IPS-15b (cell line): Measurements from ENCODE around the gene SGMS1.

Experiments
- H3K27me3 ChIP-seq: one replicate; pipeline ENCODE4 v1.6.1; 2013; ENCODE audit warnings: low read length; ENCODE audit not compliant: control insufficient read depth, insufficient read depth
- H3K36me3 ChIP-seq: one replicate; pipeline ENCODE4 v1.6.1; 2013; ENCODE audit warnings: low read length; ENCODE audit not compliant: control insufficient read depth, insufficient read depth
- H3K4me1 ChIP-seq: one replicate; pipeline ENCODE4 v1.6.1; 2013; ENCODE audit warnings: mild to moderate bottlenecking, low read length; ENCODE audit not compliant: control insufficient read depth, insufficient read depth
- H3K4me3 ChIP-seq: one replicate; pipeline ENCODE4 v1.5.1; 2013; ENCODE audit warnings: low read depth, low read length
- H3K9ac ChIP-seq: one replicate; pipeline ENCODE4 v1.6.1; 2013; ENCODE audit warnings: low read depth, mild to moderate bottlenecking, low read length
- H3K9me3 ChIP-seq: one replicate; pipeline ENCODE4 v1.6.1; 2013; ENCODE audit warnings: mild to moderate bottlenecking, low read length; ENCODE audit not compliant: control insufficient read depth, insufficient read depth

The SGMS1 gene

GRCh38 chr10:50631052-50631451, 7.3 kb upstream of the SGMS1 start:
- Histone ChIP-seq H3K4me3 (no peak overlapping the region), H3K27me3 (no peaks in the 10 kb centered on the region), H3K4me1 (peaks cover 6% of the 10 kb centered on the region), H3K9me3 (no peaks in the 10 kb centered on the region), H3K9ac (no peak overlapping the region), H3K36me3 (no peaks in the 10 kb centered on the region)

DNA sequence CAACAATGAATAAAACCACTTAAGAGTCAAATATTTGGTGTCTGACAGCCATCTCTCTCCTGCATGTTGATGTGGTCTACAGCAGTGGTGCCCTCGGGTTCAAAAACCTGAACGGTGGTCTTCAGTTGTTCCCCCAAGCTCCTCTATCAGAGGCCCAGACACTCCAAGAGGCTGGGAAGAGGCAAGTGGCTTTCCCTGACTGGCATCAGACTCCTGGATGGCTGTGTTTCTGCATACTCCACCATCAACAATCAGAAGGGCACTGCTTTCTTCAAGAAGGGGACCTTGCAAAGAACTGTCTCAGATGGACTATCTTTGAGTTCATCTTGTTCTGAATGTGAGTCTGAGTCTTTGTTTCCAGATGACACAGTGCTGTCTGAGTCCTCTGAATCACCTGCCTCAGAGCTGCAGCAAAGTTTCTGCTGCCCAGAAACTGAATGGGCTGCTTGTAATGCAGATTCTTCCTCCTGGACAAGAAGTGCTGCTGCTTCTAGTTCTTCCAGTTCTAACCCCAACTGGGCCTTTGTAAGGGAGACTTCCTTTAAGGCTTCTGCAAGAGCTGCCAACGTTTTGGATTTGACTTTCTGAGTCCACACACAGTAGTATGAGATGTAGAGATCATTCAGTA, 5.9 kb upstream of the SGMS1 start:
- H3K4me1 ChIP-seq, result peaks cover 6% of the 10 kb centered on the region
- H3K36me3 ChIP-seq, result no peaks in the 10 kb centered on the region
- no peak overlapping the region for H3K9ac ChIP-seq
- no peak overlapping the region for H3K4me3 ChIP-seq
- H3K27me3 ChIP-seq, result no peaks in the 10 kb centered on the region
- H3K9me3 ChIP-seq, result no peaks in the 10 kb centered on the region

- H3K9ac ChIP-seq, result no peak overlapping the region
- no peaks in the 10 kb centered on the region for H3K9me3 ChIP-seq
- no peaks in the 10 kb centered on the region for H3K27me3 ChIP-seq
- H3K4me1 ChIP-seq, result peaks cover 6% of the 10 kb centered on the region
- no peaks in the 10 kb centered on the region for H3K36me3 ChIP-seq
- H3K4me3 ChIP-seq, result no peak overlapping the region
Observed at GRCh38 chr10:50627896-50628295, 4.1 kb upstream of the SGMS1 start.

GRCh38 chr10:50627443-50627842, 3.7 kb upstream of the SGMS1 start:
- no peak overlapping the region for H3K9ac ChIP-seq

DNA sequence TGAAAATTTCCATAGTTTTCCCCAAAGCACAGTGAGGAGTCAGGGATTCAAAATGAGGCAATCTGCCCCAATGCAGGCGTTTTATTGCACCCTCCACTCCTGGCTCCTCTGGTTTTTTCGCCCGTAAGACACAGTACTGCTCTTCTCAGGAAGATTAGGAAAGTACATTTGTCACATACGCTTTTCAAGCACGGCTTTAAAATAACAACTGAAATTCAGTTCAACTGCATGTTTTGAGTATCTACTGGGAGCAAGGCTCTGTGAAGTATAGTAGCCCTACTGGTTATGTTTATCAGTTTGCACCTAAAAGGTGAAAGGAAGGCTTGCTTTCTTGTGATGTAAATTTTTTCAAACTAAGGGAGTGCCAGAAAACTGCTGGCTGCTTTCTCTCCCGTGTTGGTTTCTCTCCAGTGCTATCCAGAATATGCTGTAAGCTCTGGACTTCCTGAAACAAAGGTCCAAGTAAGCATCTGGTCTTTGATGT, 1.9 kb upstream of the SGMS1 start:
- H3K4me3 ChIP-seq, result peak overlapping the region; percentile 82
- H3K4me1 ChIP-seq, result peaks cover 14% of the 10 kb centered on the region
- peaks cover 3% of the 10 kb centered on the region for H3K27me3 ChIP-seq
- H3K9me3 ChIP-seq, result no peaks in the 10 kb centered on the region
- H3K9ac ChIP-seq, result peak overlapping the region; percentile 76
- H3K36me3 ChIP-seq, result no peaks in the 10 kb centered on the region

More at GRCh38 chr10:50627443-50627842, 3.7 kb upstream of the SGMS1 start:
- peaks cover 6% of the 10 kb centered on the region for H3K4me1 ChIP-seq
- no peak overlapping the region for H3K4me3 ChIP-seq
- H3K9me3 ChIP-seq, result no peaks in the 10 kb centered on the region
- H3K36me3 ChIP-seq, result no peaks in the 10 kb centered on the region
- H3K27me3 ChIP-seq, result peaks cover 1% of the 10 kb centered on the region

DNA sequence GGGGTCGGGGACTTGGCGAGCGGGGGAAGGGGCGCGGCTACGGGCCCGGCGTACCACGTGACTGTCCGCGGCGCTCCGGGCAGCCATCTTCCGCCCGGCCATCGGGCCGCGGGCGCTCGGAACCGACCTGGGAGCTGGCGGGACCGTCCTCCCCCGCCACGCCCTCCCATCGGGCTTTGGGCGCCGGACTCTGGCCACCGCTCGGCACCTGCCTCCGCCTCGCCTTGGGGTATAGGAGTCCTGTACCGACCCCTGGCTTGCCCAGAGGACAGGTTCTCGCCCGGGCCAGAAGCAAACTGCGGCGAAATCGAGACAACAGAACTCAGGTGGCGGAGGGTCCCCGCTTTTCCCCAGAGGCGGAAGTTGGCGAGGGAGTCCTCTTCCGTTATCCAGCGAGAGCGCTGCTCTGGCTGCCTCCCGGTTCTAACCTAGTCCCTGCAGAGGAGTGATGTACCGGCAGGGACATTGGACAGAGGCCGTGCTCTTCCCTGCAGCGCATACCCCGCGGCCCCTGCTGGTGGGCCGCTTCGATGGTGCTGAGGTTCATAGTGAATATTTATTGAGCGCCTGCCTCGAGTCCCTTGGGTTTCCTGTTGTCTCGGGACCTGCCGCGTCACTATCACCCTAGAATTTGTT, 1.2 kb upstream of the SGMS1 start:
- peak overlapping the region; percentile 82 for H3K4me3 ChIP-seq
- no peaks in the 10 kb centered on the region for H3K9me3 ChIP-seq
- no peaks in the 10 kb centered on the region for H3K36me3 ChIP-seq
- H3K9ac ChIP-seq, result peak overlapping the region; percentile 79
- peaks cover 17% of the 10 kb centered on the region for H3K4me1 ChIP-seq
- peaks cover 3% of the 10 kb centered on the region for H3K27me3 ChIP-seq

GRCh38 chr10:50624413-50624865, 683 bp upstream of the SGMS1 start:
- Histone ChIP-seq H3K4me3 (peak overlapping the region; percentile 82), H3K36me3 (no peaks in the 10 kb centered on the region), H3K4me1 (peaks cover 21% of the 10 kb centered on the region), H3K9me3 (no peaks in the 10 kb centered on the region), H3K9ac (peak overlapping the region; percentile 79), H3K27me3 (peaks cover 3% of the 10 kb centered on the region)

DNA sequence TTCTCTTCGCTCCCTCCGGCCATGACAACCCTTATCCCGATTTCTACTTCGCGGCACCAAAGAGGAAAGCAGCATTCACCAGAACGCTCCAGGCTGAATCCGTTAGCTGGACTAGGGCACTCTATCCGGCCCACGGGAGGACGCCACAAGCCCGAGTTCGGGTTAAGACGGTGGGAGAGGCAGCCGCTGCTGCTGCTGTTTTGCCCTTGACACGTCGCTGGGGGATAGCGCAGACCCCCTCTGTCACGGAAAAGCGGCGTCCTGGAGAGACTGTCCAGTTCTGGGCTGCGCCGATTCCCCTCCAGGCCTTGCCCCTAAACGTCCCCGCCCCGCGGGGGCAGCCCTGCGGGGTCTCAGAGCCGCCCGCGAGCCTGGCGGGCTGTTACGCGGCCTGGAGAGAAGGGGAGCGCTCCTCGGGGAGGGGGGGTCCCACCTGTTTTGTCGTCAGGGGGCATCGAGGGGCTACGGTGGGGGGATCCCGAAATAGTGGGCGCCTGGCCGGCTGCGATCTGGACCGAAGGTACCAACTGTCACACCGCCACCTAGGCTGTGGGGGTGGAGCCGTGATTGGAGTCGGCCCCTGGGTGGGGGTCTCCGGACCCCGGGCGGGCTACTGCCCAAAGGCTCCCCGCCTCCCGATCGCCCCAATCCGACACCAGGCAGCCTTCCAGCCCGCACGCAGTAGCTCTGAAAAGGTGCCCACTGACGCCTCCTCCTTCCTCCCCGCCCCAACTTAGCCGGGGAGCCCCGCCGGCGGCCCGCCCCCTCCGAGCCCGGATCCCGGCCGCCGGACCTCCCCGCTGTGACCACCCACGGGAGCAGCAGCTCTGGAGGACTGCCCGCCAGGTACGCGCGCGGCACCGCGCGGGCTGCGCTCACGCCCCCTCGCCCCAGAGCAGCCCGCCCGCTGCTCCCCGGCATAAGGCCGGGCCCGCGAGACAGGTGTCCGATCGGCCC, 772 bp downstream of the SGMS1 start:
- Histone ChIP-seq H3K9ac (peak overlapping the region; percentile 8), H3K9me3 (no peaks in the 10 kb centered on the region), H3K4me1 (peaks cover 34% of the 10 kb centered on the region), H3K4me3 (peak overlapping the region; percentile 89), H3K36me3 (no peaks in the 10 kb centered on the region), H3K27me3 (peaks cover 3% of the 10 kb centered on the region)

DNA sequence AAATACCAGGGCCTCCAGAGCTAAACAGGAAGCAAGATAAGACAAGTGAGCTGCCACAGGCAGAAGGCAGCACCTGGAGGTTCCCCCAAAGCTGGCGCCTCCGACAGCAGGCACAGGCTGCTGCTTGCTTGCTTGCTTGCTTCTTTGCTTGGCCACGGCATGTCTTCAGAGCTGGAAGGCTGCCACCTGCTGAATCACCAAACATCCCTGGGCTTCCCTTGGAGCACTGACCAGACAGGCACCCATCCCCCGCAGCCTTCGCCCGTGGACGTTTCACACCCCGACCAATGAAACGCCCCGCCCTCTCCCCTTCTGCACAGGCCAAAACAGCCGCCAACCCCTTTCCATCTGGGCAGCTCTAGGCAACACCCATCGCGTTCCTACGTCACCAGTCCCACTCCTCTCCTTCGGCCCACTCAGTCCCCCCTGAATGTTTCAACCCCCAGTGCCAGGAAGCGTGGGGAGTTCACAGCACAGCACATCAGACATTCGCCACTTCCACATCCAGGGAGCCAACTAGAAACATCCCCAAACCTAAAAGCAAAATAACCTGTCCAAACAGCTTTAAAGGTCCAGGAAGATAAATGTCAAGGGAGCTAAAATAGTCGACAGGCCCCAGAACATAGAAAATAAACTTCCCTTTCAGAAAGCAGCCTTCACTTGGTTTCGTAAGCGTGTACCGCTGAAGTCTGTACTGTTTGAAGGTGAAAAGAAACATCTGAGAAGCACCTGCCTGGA, 1.6 kb downstream of the SGMS1 start:
- H3K4me1 ChIP-seq, result peaks cover 36% of the 10 kb centered on the region
- no peaks in the 10 kb centered on the region for H3K36me3 ChIP-seq
- H3K9me3 ChIP-seq, result no peaks in the 10 kb centered on the region
- peaks cover 3% of the 10 kb centered on the region for H3K27me3 ChIP-seq
- H3K9ac ChIP-seq, result peak overlapping the region; percentile 8
- H3K4me3 ChIP-seq, result peak overlapping the region; percentile 89

DNA sequence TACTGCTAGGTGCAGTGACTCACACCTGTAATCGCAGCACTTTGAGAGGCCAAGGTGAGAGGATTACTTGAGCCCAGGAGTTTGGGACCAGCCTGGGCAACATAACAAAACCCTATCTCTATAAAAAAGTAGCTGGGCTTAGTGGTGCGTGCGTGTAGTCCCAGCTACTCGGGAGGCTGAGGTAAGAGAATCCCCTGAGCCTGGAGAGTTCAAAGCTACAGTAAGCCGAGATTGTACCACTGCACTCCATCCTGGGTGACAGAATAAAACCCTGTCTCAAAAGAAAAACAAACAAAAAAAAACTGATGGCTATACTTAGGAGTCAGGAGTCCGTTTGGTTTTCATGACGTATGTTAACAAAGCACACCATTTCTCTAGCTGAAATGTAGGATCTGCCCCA, 2.9 kb downstream of the SGMS1 start:
- Histone ChIP-seq H3K9me3 (no peaks in the 10 kb centered on the region), H3K27me3 (peaks cover 3% of the 10 kb centered on the region), H3K9ac (no peak overlapping the region), H3K4me1 (peaks cover 37% of the 10 kb centered on the region), H3K36me3 (no peaks in the 10 kb centered on the region), H3K4me3 (peak overlapping the region; percentile 89)

DNA sequence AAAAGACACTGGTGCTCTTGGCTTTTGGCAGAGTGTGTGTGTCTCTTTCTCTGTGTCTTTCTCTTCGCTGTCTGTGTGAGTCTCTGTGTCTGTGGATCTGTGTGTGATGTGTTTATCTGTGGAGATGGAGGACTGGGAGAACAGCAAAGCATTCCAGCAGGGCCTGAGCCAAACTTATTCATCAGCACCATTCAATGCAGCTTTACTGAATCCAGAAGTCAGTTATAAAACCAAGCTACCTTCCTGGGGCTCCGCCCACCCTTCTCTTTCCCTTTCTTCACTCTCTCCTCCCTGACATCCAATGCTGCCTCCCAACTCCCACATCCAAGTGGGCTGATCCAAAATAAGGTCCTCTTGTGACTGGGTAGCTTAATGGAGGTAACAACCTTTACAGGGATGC, 3.9 kb downstream of the SGMS1 start:
- H3K9ac ChIP-seq, result no peak overlapping the region
- H3K36me3 ChIP-seq, result no peaks in the 10 kb centered on the region
- no peaks in the 10 kb centered on the region for H3K9me3 ChIP-seq
- peak overlapping the region; percentile 18 for H3K4me3 ChIP-seq
- peaks cover 43% of the 10 kb centered on the region for H3K4me1 ChIP-seq
- peaks cover 3% of the 10 kb centered on the region for H3K27me3 ChIP-seq
